Mesenchymal stem cell (in vitro differentiated cells and primary cell): ENCODE measurements around the gene NEFH.

Experiments used
- DNase-seq: peaks from one replicate; pipeline ENCODE4 v3.0.0-alpha.2; 2013
- H2AFZ ChIP-seq: one replicate; pipeline ENCODE4 v1.6.1; 2013; ENCODE audit warnings: low read depth, mild to moderate bottlenecking, control low read depth, inconsistent platforms, low read length, moderate library complexity
- H2AK5ac ChIP-seq: 2 replicates; pipeline ENCODE4 v1.6.1; 2013; ENCODE audit warnings: low read length, moderate library complexity, mild to moderate bottlenecking, inconsistent platforms; ENCODE audit not compliant: severe bottlenecking
- H2BK120ac ChIP-seq: one replicate; pipeline ENCODE4 v1.6.1; 2013; ENCODE audit warnings: low read depth, mild to moderate bottlenecking, inconsistent platforms, low read length, moderate library complexity
- H2BK12ac ChIP-seq, 2 experiments: one replicate each; pipeline ENCODE4 v1.6.1; 2013; ENCODE audit warnings: inconsistent platforms in 2 of 2, low read length in 2 of 2, mild to moderate bottlenecking in 2 of 2, moderate library complexity in 2 of 2, control low read depth in 1 of 2
- H2BK15ac ChIP-seq: one replicate; pipeline ENCODE4 v1.6.1; 2013; ENCODE audit warnings: mild to moderate bottlenecking, low read depth, inconsistent platforms; ENCODE audit not compliant: poor library complexity, severe bottlenecking
- H2BK5ac ChIP-seq: 2 replicates; pipeline ENCODE4 v1.6.1; 2013; ENCODE audit warnings: low read depth, mild to moderate bottlenecking, low read length, control low read depth, inconsistent platforms; ENCODE audit not compliant: poor library complexity, severe bottlenecking
- H3K14ac ChIP-seq, 2 experiments: one replicate each; pipeline ENCODE4 v1.6.1; 2013; ENCODE audit warnings: inconsistent platforms in 2 of 2, low read length in 2 of 2, control low read depth in 1 of 2, mild to moderate bottlenecking in 1 of 2, moderate library complexity in 1 of 2
- H3K18ac ChIP-seq, 2 experiments: one replicate each; pipeline ENCODE4 v1.6.1; 2013; ENCODE audit warnings: inconsistent platforms in 2 of 2, low read length in 2 of 2, control low read depth in 1 of 2, low read depth in 1 of 2, mild to moderate bottlenecking in 1 of 2
- H3K23ac ChIP-seq, 2 experiments: one replicate each; pipeline ENCODE4 v1.6.1; 2013; ENCODE audit warnings: inconsistent platforms in 2 of 2, low read length in 2 of 2, mild to moderate bottlenecking in 2 of 2, moderate library complexity in 2 of 2, control low read depth in 1 of 2
- H3K27ac ChIP-seq: 2 replicates; pipeline ENCODE4 v1.5.1; 2013; ENCODE audit warnings: mild to moderate bottlenecking, moderate library complexity, low read length, control low read depth, inconsistent platforms; ENCODE audit not compliant: poor library complexity, severe bottlenecking
- H3K27me3 ChIP-seq, 2 experiments: 2 replicates each; pipeline versions ENCODE4 v1.6.1 to v1.7.0; 2013; ENCODE audit warnings: low read length in 2 of 2, mild to moderate bottlenecking in 2 of 2, moderate library complexity in 2 of 2, control low read depth in 1 of 2, inconsistent platforms in 1 of 2; ENCODE audit not compliant: control insufficient read depth in 1 of 2, insufficient read depth in 1 of 2
- H3K36me3 ChIP-seq, 2 experiments: 2 replicates each; pipeline versions ENCODE4 v1.6.1 to v1.7.0; 2013; ENCODE audit warnings: low read length in 2 of 2, control low read depth in 1 of 2, inconsistent platforms in 1 of 2, low read depth in 1 of 2, mild to moderate bottlenecking in 1 of 2; ENCODE audit not compliant: insufficient read depth in 2 of 2, control insufficient read depth in 1 of 2
- H3K4ac ChIP-seq, 2 experiments: one replicate each; pipeline ENCODE4 v1.6.1; 2013; ENCODE audit warnings: inconsistent platforms in 2 of 2, low read length in 2 of 2, mild to moderate bottlenecking in 2 of 2, moderate library complexity in 2 of 2, control low read depth in 1 of 2, low read depth in 1 of 2
- H3K4me1 ChIP-seq: 2 replicates; pipeline ENCODE4 v1.6.1; 2013; ENCODE audit warnings: low read depth, low read length, control low read depth; ENCODE audit not compliant: control insufficient read depth, insufficient read depth
- H3K4me2 ChIP-seq: 2 replicates; pipeline ENCODE4 v1.6.1; 2013; ENCODE audit warnings: low read length, mild to moderate bottlenecking, inconsistent platforms; ENCODE audit not compliant: poor library complexity, severe bottlenecking
- H3K4me3 ChIP-seq, 2 experiments: 2 replicates each; pipeline versions ENCODE4 v1.5.1 to v1.7.0; 2013; ENCODE audit warnings: low read length in 2 of 2, mild to moderate bottlenecking in 2 of 2, control low read depth in 1 of 2, low read depth in 1 of 2; ENCODE audit not compliant: insufficient read depth in 1 of 2
- H3K79me1 ChIP-seq: replicated peaks from 2 replicates; pipeline ENCODE4 v1.6.1; 2013; ENCODE audit warnings: mild to moderate bottlenecking, control low read depth, low read length, inconsistent platforms; ENCODE audit not compliant: poor library complexity, severe bottlenecking
- H3K9ac ChIP-seq: 2 replicates; pipeline ENCODE4 v1.7.0; 2013; ENCODE audit warnings: mild to moderate bottlenecking, low read length, moderate library complexity
- H3K9me3 ChIP-seq: 2 replicates; pipeline ENCODE4 v1.7.0; 2013; ENCODE audit warnings: mild to moderate bottlenecking, low read length; ENCODE audit not compliant: control insufficient read depth
- H4K8ac ChIP-seq: one replicate; pipeline ENCODE4 v1.6.1; 2013; ENCODE audit warnings: inconsistent platforms, mild to moderate bottlenecking, low read length, moderate library complexity
- H4K91ac ChIP-seq: one replicate; pipeline ENCODE4 v1.6.1; 2013; ENCODE audit warnings: mild to moderate bottlenecking, low read length, inconsistent platforms
- WGBS: methylation state at CpG from one replicate; pipeline ENCODE4 v1.1.7; 2013; ENCODE audit warnings: mixed read lengths; 5-methylcytosine and 5-hydroxymethylcytosine counted together

The NEFH gene

DNA sequence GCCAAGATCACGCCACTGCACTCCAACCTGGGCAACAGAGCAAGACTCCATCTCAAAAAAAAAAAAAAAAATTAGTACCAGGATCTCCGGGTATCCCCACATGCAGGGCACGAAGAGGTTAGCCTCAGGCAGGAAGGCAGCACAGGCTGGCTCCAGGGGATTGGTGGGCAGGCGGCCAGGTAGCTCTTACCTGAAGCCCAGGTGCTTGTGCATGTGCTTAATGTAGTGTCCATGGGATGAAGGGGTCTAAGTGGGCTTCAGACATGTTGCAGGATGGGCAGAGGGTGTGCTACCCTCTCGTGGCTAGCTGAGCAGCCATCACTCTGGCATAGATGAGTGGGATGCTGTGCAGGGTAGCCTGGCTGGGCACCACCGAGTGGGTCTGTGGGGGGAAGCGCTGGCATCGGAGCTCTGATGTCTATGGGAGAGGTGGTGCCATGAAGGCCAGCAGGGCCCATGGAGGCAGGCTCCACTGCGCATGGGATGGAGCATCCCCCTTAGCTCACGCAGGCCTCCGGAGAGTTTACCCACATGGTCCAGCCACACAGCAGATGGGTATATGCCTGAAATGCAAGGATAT is 30.6 kb upstream of the NEFH start:
- H4K8ac ChIP-seq, result no peak overlapping the region
- H3K18ac ChIP-seq, result no peak overlapping the region
- H2BK15ac ChIP-seq, result no peak overlapping the region
- H3K4ac ChIP-seq, result no peak overlapping the region
- no peak overlapping the region for H3K27ac ChIP-seq
- no peak overlapping the region for H2AK5ac ChIP-seq
- H3K4me3 ChIP-seq, result no peak overlapping the region
- no peaks in the 10 kb centered on the region for H3K36me3 ChIP-seq
- H2BK120ac ChIP-seq, result no peak overlapping the region
- no peak overlapping the region for H2BK12ac ChIP-seq
- no peaks in the 10 kb centered on the region for H3K79me1 ChIP-seq
- H3K23ac ChIP-seq, result no peak overlapping the region
- no peak overlapping the region for H3K9ac ChIP-seq
- no peaks in the 10 kb centered on the region for H3K9me3 ChIP-seq
- WGBS, result 90% methylated on average over 10 of the region's 11 CpGs
- H3K14ac ChIP-seq, result no peak overlapping the region
- no peak overlapping the region for H3K4me2 ChIP-seq
- H4K91ac ChIP-seq, result no peak overlapping the region
- no peak overlapping the region for H2BK5ac ChIP-seq
- DNase-seq, result no peak
- no peak overlapping the region for H2AFZ ChIP-seq
- H3K27me3 ChIP-seq, result peaks cover 9 to 17% of the 10 kb centered on the region in 2 experiments
- H3K4me1 ChIP-seq, result no peaks in the 10 kb centered on the region

DNA sequence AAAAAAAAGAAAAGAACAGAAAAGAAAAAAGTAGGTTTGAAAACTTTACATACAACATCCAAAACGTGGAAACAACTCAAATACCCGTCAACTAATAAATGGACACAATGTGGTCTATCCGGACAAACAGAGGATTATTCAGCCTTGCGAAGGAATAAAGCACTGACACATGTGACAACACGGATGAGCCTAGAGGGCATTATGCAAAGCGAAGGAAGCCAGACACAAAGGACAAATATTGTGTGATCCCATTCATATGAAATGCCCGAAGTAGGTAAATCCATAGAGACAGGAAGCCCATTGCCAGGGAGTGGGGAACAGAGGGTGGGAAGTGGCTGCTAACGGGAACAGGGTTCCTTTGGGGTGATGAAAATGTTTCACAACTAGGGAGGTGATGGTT is 29.8 kb upstream of the NEFH start:
- no peak overlapping the region for H2BK12ac ChIP-seq
- H3K4ac ChIP-seq, result no peak overlapping the region
- H4K91ac ChIP-seq, result no peak overlapping the region
- DNase-seq, result no peak
- H3K4me2 ChIP-seq, result no peak overlapping the region
- no peak overlapping the region for H2AK5ac ChIP-seq
- no peak overlapping the region for H3K18ac ChIP-seq
- no peaks in the 10 kb centered on the region for H3K9me3 ChIP-seq
- H3K27ac ChIP-seq, result no peak overlapping the region
- H2BK5ac ChIP-seq, result no peak overlapping the region
- H3K79me1 ChIP-seq, result no peaks in the 10 kb centered on the region
- H2AFZ ChIP-seq, result no peak overlapping the region
- H3K27me3 ChIP-seq, result peaks cover 5 to 11% of the 10 kb centered on the region in 2 experiments
- H4K8ac ChIP-seq, result no peak overlapping the region
- H3K14ac ChIP-seq, result no peak overlapping the region
- WGBS, result 83% methylated on average over 8 of the region's 8 CpGs
- H3K23ac ChIP-seq, result no peak overlapping the region
- no peak overlapping the region for H2BK120ac ChIP-seq
- no peak overlapping the region for H3K4me3 ChIP-seq
- H3K9ac ChIP-seq, result no peak overlapping the region
- no peaks in the 10 kb centered on the region for H3K4me1 ChIP-seq
- no peak overlapping the region for H2BK15ac ChIP-seq
- no peaks in the 10 kb centered on the region for H3K36me3 ChIP-seq

DNA sequence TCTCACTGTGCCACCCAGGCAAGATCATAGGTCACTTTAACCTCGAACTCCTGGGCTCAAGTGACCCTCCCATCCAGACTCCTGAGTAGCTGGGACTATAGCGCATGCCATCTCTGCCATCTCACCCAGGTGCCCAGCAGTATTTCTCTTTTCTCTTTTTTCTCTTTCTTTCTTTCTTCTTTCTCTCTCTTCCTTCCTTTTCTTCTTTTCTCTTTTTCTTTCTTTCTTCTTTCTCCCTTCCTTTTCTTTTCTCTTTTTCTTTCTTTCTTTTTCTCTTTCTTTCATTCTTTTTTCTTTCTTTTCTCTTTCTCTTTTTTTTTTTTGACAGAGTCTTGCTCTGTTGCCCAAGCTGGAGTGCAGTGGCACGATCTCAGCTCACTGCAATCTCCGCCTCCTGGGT is 28.2 kb upstream of the NEFH start:
- Histone ChIP-seq H3K14ac (no peak overlapping the region), H3K4me3 (no peak overlapping the region), H4K8ac (no peak overlapping the region), H2BK15ac (no peak overlapping the region), H3K4me1 (peaks cover 3% of the 10 kb centered on the region), H2AK5ac (no peak overlapping the region), H3K27ac (no peak overlapping the region), H3K36me3 (no peaks in the 10 kb centered on the region), H3K9me3 (no peaks in the 10 kb centered on the region), H3K79me1 (no peaks in the 10 kb centered on the region), H3K23ac (no peak overlapping the region), H3K4me2 (no peak overlapping the region), H2BK12ac (no peak overlapping the region), H3K9ac (no peak overlapping the region), H3K18ac (no peak overlapping the region), H2BK5ac (no peak overlapping the region), H2BK120ac (no peak overlapping the region), H3K4ac (no peak overlapping the region), H3K27me3 (peaks cover 5 to 11% of the 10 kb centered on the region in 2 experiments), H2AFZ (no peak overlapping the region), H4K91ac (no peak overlapping the region)
- 84% methylated on average over 4 of the region's 4 CpGs for WGBS
- no peak for DNase-seq

DNA sequence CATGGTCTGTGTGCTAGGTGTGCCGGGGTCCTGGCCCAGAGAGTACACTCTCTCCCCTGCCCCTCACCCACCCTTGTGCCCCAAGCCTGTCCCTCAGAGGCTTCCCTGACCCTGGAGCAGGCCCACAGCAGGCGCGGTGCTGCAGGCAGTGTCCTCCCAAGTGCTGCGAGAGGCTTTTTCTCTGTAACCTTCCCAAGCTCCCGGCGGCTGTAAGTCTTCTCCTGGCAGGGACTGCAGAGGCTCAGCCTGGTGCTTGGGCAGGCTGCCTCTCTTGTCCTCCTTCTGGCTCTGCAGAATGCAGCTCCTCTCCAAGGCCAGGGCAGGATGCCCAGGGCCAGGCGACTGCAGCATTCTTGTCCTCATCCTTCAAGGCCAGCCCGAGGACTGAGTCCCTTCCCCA is 25.7 kb upstream of the NEFH start:
- Histone ChIP-seq H3K4me1 (peaks cover 3% of the 10 kb centered on the region), H3K4ac (no peak overlapping the region), H3K27ac (no peak overlapping the region), H4K8ac (no peak overlapping the region), H2AFZ (no peak overlapping the region), H3K79me1 (no peaks in the 10 kb centered on the region), H2BK120ac (no peak overlapping the region), H2AK5ac (no peak overlapping the region), H3K36me3 (no peaks in the 10 kb centered on the region), H3K27me3 (peaks cover 0 to 5% of the 10 kb centered on the region in 2 experiments), H3K9me3 (no peaks in the 10 kb centered on the region), H3K4me2 (no peak overlapping the region), H3K4me3 (no peak overlapping the region), H3K23ac (no peak overlapping the region), H3K14ac (no peak overlapping the region), H2BK12ac (no peak overlapping the region), H4K91ac (no peak overlapping the region), H3K18ac (no peak overlapping the region), H3K9ac (no peak overlapping the region), H2BK5ac (no peak overlapping the region), H2BK15ac (no peak overlapping the region)
- 86% methylated on average over 8 of the region's 8 CpGs for WGBS
- no peak for DNase-seq
